GM18873 (cell line): ENCODE measurements around the gene SIX4.
"Not testable (repeated sequence)": the region's sequence is repeated elsewhere in the genome, so short reads cannot be mapped to it uniquely, and the experiment has no call there.

Experiments used
- ATAC-seq: cut with Tn5 transposase; IDR thresholded peaks from one replicate; pipeline ENCODE4 v1.9.1; 2021; ENCODE audit warnings: mild to moderate bottlenecking, moderate library complexity, moderate number of reproducible peaks; ENCODE audit not compliant: unreplicated experiment, low FRiP score

SIX4 gene

GRCh38 chr14:60723907-60724618 is at the start of gene SIX4:
Gene SIX4 (minus strand): TSS chr14:60724351. CDS start chr14:60724074, 277 bp downstream.
- peak; percentile 48 for ATAC-seq

GRCh38 chr14:60773558-60773957 is 49.4 kb upstream of the SIX4 start:
- ATAC-seq = no peak

- ATAC-seq = no peak
Observed at GRCh38 chr14:60771117-60771516, 47.0 kb upstream of the SIX4 start.

GRCh38 chr14:60768602-60769001 is 44.5 kb upstream of the SIX4 start:
- ATAC-seq = no peak

- ATAC-seq = no peak
Observed at GRCh38 chr14:60760644-60761364, 36.7 kb upstream of the SIX4 start.

GRCh38 chr14:60760209-60760608 is 36.1 kb upstream of the SIX4 start:
- ATAC-seq = no peak

- ATAC-seq = no peak
Observed at GRCh38 chr14:60758885-60759284, 34.7 kb upstream of the SIX4 start.

GRCh38 chr14:60757567-60758002 is 33.4 kb upstream of the SIX4 start:
- no peak for ATAC-seq

GRCh38 chr14:60756847-60757246 is 32.7 kb upstream of the SIX4 start:
- no peak for ATAC-seq

- ATAC-seq = peak; percentile 99
Observed at GRCh38 chr14:60753264-60754119, 29.3 kb upstream of the SIX4 start.

- no peak for ATAC-seq
Observed at GRCh38 chr14:60744566-60744965, 20.4 kb upstream of the SIX4 start.

- ATAC-seq = no peak
Observed at GRCh38 chr14:60738843-60739508, 14.8 kb upstream of the SIX4 start.

GRCh38 chr14:60736494-60736893 is 12.3 kb upstream of the SIX4 start:
- no peak for ATAC-seq

- no peak for ATAC-seq
Observed at GRCh38 chr14:60735416-60735815, 11.3 kb upstream of the SIX4 start.

GRCh38 chr14:60734465-60735242 is 10.5 kb upstream of the SIX4 start, which contains the start of gene MNAT1:
Gene MNAT1 (plus strand): TSS chr14:60734761. CDS start chr14:60734863, 102 bp downstream.
- ATAC-seq = peak; percentile 91

- ATAC-seq = no peak
Observed at GRCh38 chr14:60732840-60733483, 8.8 kb upstream of the SIX4 start.

GRCh38 chr14:60731291-60731690 is 7.1 kb upstream of the SIX4 start:
- not testable (repeated sequence) for ATAC-seq

- no peak for ATAC-seq
Observed at GRCh38 chr14:60723116-60723906, 840 bp downstream of the SIX4 start.
